ENCODE measurements around the gene IFNGR2. TPM values are rescaled to one million over a fixed set of nuclear protein-coding genes. Genes with fewer than 3 reads are reported as not detected.

IFNGR2 gene
- total and polyA plus RNA-seq, 2 of the 8 experiments (the other 6 are each of a cell fraction or from before 2014, with no cell fraction given) = 36.0 to 46.4 TPM

- Histone ChIP-seq H2BK15ac (ENCODE audit: low read length) (no peak overlapping the region), H4K91ac (replicated peaks; ENCODE audit: insufficient read length, low read length) (no peak overlapping the region), H3K4me1 (replicated peaks in 1 of 4; ENCODE audit: control insufficient read depth in 3 of 4, insufficient read depth in 4 of 4, low read length in 3 of 4) (no peaks in the 10 kb centered on the region), H3K14ac (ENCODE audit: insufficient read length) (no peak overlapping the region), H3K23me2 (ENCODE audit: low read depth, low read length) (no peaks in the 10 kb centered on the region), H4K5ac (ENCODE audit: insufficient read length, low read depth, low read length) (no peak overlapping the region), H3K79me1 (ENCODE audit: low read depth, low read length) (no peaks in the 10 kb centered on the region), H3K9me3 (ENCODE audit: insufficient read depth in 2 of 2, low read depth in 1 of 2, low read length in 1 of 2) (no peaks in the 10 kb centered on the region), H3K36me3 (ENCODE audit: control insufficient read depth in 2 of 4, insufficient read depth in 4 of 4, low read length in 3 of 4) (no peaks in the 10 kb centered on the region; a peak in 2 of 8 replicates), H3K4me3 (ENCODE audit: extremely low read depth in 1 of 4, insufficient read depth in 2 of 4, low read depth in 3 of 4, low read length in 4 of 4) (no peak overlapping the region), H2AK5ac (ENCODE audit: low read depth, low read length) (no peak overlapping the region), H3K4me2 (ENCODE audit: insufficient read depth in 1 of 2, low read depth in 2 of 2, low read length in 2 of 2) (no peak overlapping the region), H3K79me2 (ENCODE audit: control insufficient read depth in 1 of 2, insufficient read depth in 2 of 2, low read length in 2 of 2) (no peaks in the 10 kb centered on the region), H3K27me3 (replicated peaks in 1 of 4; ENCODE audit: control insufficient read depth in 3 of 4, extremely low read depth in 1 of 4, insufficient read depth in 3 of 4, low read length in 3 of 4) (no peaks in the 10 kb centered on the region), H4K20me1 (replicated peaks in 1 of 2; ENCODE audit: control insufficient read depth in 1 of 2, insufficient read depth in 2 of 2, low read length in 2 of 2) (no peaks in the 10 kb centered on the region), H2BK20ac (ENCODE audit: low read length) (no peak overlapping the region), H4K8ac (ENCODE audit: extremely low read depth, insufficient read depth, low read length) (no peak overlapping the region), H2BK12ac (ENCODE audit: low read depth, low read length) (no peak overlapping the region), H3K23ac (ENCODE audit: insufficient read length) (no peak overlapping the region), H3K18ac (ENCODE audit: extremely low read depth, low read length) (no peak overlapping the region), H2BK5ac (ENCODE audit: low read depth, low read length) (no peak overlapping the region), H3K27ac (ENCODE audit: low read depth, low read length) (no peak overlapping the region), H3K4ac (replicated peaks; ENCODE audit: insufficient read length, low read depth, low read length) (no peak overlapping the region), H2BK120ac (replicated peaks; ENCODE audit: low read depth, low read length) (no peak overlapping the region), H2AFZ (ENCODE audit: low read length) (no peak overlapping the region), H3K56ac (replicated peaks; ENCODE audit: insufficient read length, low read depth, low read length) (no peak overlapping the region), H3K9ac (replicated peaks in 1 of 4; ENCODE audit: extremely low read depth in 1 of 4, low read depth in 3 of 4, low read length in 3 of 4) (no peak overlapping the region)
- WGBS, 2 experiments (ENCODE audit: extremely low coverage in 1 of 2, insufficient coverage in 1 of 2, insufficient read length in 1 of 2, insufficient replicate concordance in 2 of 2, low coverage in 1 of 2, low lambda C conversion rate in 2 of 2, missing lambda C conversion rate in 1 of 2) = 90% methylated on average over 3 of the region's 3 CpGs; no CpG with 5 or more reads in 1 of the 2 experiments
- ChIA-PET CTCF (ENCODE audit: partially characterized antibody) (interaction anchor here (1.0 to 2.0 kb wide), 2 partner anchors 11 to 77 kb away, joined by 3 to 6 read pairs; no protein-coding TSS in a partner anchor), POLR2A (ENCODE audit: partially characterized antibody) (interaction anchor here (0.6 kb wide), 1 partner anchor 210 kb away, joined by 3 read pairs; no protein-coding TSS in a partner anchor)
- DNase-seq (ENCODE audit: low read depth in 1 of 2, low spot score in 2 of 2) = no peak
- FAIRE-seq = no peak
- no peak for TF ChIP-seq CHD2 (IDR thresholded peaks at IDR 0.05; ENCODE audit: low read length)
- TF ChIP-seq MAX (IDR thresholded peaks at IDR 0.05) = no peak
- no peak for TF ChIP-seq SIN3A (conservative IDR thresholded peaks at IDR 0.05 in 1 of 2, IDR thresholded peaks at IDR 0.05 in 1 of 2; ENCODE audit: low read depth in 1 of 2, low read length in 2 of 2)
- no peak for TF ChIP-seq RNF2 (IDR thresholded peaks at IDR 0.05; ENCODE audit: borderline replicate concordance, low read depth, low read length, missing control alignments, poor library complexity, severe bottlenecking)
- TF ChIP-seq KDM5A (IDR thresholded peaks at IDR 0.05; ENCODE audit: low read length) = no peak
- no peak for TF ChIP-seq YY1 (IDR thresholded peaks at IDR 0.05; ENCODE audit: low read depth, low read length)
- no peak for TF ChIP-seq TAF1 (IDR thresholded peaks at IDR 0.05; ENCODE audit: low read depth, low read length)
- TF ChIP-seq POLR2AphosphoS5 (IDR thresholded peaks at IDR 0.05; ENCODE audit: low read depth, low read length) = no peak
- no peak for TF ChIP-seq HDAC2 (IDR thresholded peaks at IDR 0.05; ENCODE audit: borderline replicate concordance in 1 of 2, low read depth in 2 of 2, low read length in 2 of 2)
- TF ChIP-seq CTCF (IDR thresholded peaks at IDR 0.05; ENCODE audit: control extremely low read depth in 1 of 3, insufficient read depth in 1 of 3, low read depth in 1 of 3, low read length in 3 of 3) = no peak
- no peak for TF ChIP-seq ASH2L (IDR thresholded peaks at IDR 0.05; ENCODE audit: low read length)
These were observed 49.1 kb downstream of the IFNGR2 start for GRCh38 chr21:33452362-33452761.
